AG09319 (cell line): ENCODE data around the gene FABP7.

ENCODE experiments used
- DNase-seq: peaks from one replicate; pipeline ENCODE4 v3.0.0-alpha.2; 2010; ENCODE audit warnings: low read depth; ENCODE audit errors: extremely low read depth
- TF ChIP-seq, protein P1 (sequence below): IDR thresholded peaks from 2 replicates; pipeline ENCODE4 v1.5.1; 2011; ENCODE audit warnings: low read depth, mild to moderate bottlenecking, inconsistent platforms, low read length, moderate library complexity

FABP7 gene

DNA sequence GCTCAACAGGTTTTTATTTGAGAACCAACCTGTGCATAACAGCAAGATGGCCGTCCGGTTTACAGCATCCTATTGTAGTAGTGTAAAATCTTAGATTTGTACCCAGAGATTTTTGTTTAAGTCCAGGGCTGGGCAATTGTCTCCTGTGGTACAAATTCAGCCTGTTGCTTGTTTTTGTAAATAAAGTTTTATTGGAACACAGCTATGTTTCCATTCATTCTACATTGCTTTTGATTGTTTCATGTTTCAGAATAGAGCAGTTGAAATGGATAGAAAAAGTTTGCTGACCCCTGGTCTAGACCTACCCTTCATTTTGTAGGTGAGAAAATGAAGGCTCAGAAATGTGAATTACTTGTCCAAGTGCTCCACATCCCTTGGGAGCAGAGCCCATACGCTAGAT lies 18.0 kb downstream of the FABP7 start:
- no peak for DNase-seq
- TF ChIP-seq, protein P1, sequence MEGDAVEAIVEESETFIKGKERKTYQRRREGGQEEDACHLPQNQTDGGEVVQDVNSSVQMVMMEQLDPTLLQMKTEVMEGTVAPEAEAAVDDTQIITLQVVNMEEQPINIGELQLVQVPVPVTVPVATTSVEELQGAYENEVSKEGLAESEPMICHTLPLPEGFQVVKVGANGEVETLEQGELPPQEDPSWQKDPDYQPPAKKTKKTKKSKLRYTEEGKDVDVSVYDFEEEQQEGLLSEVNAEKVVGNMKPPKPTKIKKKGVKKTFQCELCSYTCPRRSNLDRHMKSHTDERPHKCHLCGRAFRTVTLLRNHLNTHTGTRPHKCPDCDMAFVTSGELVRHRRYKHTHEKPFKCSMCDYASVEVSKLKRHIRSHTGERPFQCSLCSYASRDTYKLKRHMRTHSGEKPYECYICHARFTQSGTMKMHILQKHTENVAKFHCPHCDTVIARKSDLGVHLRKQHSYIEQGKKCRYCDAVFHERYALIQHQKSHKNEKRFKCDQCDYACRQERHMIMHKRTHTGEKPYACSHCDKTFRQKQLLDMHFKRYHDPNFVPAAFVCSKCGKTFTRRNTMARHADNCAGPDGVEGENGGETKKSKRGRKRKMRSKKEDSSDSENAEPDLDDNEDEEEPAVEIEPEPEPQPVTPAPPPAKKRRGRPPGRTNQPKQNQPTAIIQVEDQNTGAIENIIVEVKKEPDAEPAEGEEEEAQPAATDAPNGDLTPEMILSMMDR, result no peak

DNA sequence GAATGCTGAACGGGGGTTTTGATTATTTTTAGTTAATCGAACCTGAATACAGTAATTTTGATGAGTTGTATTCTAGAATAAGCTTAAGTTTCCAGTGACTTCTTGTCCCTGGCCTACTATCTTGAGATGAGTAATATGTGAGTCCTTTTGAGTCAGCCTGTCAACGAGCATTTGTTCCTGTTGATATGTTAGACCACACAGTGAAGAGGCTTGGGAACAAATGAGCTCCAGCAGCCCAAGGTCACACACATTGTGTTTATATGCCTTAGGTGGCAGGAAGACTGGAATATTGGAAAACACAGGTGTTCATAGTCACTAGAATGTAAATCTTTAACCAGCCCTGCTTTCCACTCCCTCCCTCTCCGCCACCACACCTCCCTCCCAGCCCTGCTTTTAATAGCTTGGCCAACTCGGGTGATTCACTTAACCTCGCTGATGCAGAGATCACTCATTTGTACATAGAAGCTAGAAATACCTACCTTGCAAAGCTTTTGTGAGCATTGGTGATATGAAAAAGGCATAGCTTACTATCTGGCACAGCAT lies 18.7 kb downstream of the FABP7 start:
- TF ChIP-seq, protein P1, result no peak
- no peak for DNase-seq

DNA sequence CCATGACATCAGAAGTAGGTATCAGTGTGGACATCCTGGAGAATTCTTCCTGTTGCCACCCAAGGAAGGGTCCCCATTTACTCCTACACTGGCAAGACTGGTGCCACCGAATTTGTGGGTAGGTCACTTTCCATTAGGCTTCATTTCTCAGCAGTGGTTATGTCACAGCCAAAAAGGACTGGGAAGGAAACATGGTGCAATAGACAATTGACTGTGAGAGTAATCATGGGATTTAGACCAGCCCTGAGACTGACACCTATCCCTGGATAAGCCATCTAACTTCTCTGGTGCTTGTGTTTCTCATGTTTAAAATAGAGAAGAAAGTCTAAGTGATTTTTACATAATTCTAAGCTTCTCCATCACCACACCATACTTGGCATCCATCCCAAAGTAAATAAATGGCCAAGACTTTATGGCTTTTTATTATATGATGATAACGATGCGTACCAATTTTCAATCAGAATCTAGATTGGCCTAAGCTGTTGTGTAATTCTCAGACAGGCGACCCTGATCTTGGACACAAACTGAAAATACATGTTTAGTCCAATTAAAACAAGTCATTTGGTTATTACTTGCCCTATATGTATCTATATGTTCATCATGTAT lies 19.7 kb downstream of the FABP7 start:
- TF ChIP-seq, protein P1, result no peak

DNA sequence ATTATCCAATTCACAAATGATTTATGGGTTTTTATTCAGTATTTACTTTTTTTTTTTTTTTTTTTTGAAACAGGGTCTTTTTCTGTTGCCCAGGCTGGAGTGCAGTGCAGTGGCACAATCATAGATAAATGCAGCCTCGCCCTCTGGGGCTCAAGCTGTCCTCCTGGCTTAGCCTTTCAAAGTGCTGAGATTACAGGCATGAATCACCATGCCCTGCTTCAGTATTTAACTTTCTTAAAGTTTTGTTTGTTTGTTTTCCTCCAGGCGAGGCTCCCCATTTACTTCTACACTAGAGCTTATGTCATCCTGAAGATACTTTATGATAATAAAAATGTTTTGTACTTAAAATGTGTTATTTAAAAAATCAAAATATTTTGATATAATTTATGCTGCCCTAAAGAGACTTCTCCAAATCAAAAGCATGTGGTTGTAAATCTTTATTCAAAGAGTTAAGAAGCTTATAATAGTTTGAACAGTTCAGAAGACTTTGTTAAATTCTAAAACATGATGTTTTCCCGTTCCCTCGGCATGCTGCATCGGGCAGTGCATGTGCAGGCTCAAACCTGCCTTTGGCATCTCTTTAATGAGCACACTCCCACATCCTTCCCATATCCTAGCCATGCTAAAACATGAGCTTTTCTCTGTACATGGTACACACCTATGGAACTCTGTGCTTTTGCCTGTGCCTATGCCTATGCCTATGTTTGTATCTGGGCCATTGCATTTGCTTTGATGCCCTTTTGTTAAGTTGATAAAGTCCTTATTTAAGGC lies 20.6 kb downstream of the FABP7 start:
- TF ChIP-seq, protein P1, result no peak
- DNase-seq, result no peak

More for the DNA sequence above, 19.7 kb downstream of the FABP7 start:
- DNase-seq, result no peak

DNA sequence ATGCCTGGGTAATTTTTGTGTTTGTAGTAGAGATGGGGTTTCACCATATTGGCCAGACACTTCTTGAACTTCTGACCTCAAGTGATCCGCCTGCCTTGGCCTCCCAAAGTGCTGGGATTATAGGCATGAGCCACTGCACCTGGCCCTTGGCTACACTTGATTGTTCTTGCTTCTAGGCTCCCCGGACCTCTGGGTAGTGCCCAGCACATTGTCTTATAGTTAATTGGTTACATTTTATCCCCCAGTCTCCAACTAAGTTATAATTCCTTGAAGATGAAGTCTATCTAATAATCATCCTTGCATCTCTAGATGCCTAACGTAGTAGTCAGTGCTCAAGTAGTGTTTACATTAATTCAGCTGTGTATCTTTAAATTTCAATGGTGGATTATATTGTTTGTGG lies 21.4 kb downstream of the FABP7 start:
- TF ChIP-seq, protein P1, result no peak
- DNase-seq, result no peak

DNA sequence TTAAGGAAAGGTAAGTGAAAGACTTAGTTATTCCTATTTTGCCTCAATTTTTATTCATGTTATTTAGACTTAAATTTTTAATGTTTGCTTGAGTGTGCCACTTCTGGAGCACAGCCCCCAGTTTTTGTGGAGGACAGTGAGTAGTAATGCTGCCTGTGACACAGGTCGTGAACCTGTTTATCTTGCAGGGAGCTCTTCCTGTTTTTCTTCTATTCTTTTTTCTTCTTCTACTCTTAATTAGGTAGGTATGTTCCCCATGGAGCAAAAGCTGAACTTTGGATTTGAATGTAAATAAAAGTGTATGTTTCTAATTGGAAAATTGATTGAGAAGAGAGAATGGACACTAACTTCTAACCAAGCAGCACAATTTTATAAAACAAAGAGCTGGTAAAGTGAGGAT lies 21.9 kb downstream of the FABP7 start:
- TF ChIP-seq, protein P1, result no peak
- no peak for DNase-seq

DNA sequence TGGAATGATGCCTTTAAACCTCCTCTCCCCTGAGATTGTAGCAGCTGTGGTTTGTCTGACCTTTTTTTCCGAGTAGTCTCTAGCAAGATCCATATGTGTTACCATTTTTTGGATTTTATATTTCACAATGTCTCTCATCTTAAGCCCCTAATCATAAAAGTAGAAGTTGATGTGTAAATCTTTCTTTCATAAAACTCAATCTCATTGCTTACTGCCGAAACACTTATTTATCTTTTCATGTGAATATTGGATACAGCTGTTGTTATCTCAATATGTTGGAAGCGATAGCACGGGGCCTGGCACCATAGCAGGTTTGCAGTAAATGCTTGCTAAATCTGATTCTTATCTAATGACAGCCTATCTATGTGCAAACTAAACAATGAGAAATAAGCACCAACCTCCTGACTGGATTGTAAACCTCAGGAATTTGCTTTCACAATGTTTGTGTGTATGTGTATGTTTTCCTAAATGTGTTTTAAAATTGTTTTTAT lies 23.7 kb downstream of the FABP7 start:
- TF ChIP-seq, protein P1, result no peak
- DNase-seq, result peak; percentile 95
